DND-41 (cell line): ENCODE measurements around the gene TSPAN14.

ENCODE experiments used
- EZH2 ChIP-seq: IDR thresholded peaks from 3 replicates; pipeline ENCODE4 v1.6.1; 2012; ENCODE audit warnings: borderline replicate concordance, low read depth, mild to moderate bottlenecking, moderate library complexity, low read length, inconsistent platforms; ENCODE audit not compliant: severe bottlenecking
- TF ChIP-seq, protein P1 (sequence below): IDR thresholded peaks from 2 replicates; pipeline ENCODE4 v1.5.1; 2012; ENCODE audit warnings: borderline replicate concordance, low read length, moderate library complexity, mild to moderate bottlenecking; ENCODE audit not compliant: poor library complexity, severe bottlenecking; ENCODE audit errors: extremely low read depth

DNA sequence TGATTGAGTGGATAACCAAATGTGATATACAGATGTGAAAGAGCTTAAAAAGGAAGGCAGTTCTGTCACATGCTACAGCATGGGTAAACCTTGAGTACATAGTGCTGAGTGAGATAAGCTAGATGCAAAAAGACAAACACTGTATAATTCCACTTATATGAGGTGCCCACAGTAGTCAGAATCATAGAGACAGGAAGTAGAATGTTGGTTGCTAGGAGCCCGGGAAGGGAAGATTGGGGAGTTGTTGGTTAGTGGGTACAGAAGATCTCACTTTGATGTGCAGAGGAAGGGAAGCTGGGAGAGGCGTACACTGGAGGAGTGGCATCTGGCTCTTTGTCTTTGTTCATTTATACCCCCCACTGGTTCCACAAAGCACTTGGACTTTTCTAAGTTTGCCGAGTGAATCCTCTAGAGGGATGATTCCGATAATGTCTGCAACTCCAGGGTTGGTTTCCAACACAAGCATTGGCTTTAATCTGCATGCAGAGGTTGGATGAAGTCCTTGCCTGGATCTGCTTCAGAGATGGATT is 39.5 kb downstream of the TSPAN14 start:
- TF ChIP-seq, protein P1, sequence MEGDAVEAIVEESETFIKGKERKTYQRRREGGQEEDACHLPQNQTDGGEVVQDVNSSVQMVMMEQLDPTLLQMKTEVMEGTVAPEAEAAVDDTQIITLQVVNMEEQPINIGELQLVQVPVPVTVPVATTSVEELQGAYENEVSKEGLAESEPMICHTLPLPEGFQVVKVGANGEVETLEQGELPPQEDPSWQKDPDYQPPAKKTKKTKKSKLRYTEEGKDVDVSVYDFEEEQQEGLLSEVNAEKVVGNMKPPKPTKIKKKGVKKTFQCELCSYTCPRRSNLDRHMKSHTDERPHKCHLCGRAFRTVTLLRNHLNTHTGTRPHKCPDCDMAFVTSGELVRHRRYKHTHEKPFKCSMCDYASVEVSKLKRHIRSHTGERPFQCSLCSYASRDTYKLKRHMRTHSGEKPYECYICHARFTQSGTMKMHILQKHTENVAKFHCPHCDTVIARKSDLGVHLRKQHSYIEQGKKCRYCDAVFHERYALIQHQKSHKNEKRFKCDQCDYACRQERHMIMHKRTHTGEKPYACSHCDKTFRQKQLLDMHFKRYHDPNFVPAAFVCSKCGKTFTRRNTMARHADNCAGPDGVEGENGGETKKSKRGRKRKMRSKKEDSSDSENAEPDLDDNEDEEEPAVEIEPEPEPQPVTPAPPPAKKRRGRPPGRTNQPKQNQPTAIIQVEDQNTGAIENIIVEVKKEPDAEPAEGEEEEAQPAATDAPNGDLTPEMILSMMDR, result no peak
- no peak for TF ChIP-seq EZH2
